ENCODE measurements around the gene GABARAP.
"Not testable (repeated sequence)": the region's sequence is repeated elsewhere in the genome, so short reads cannot be mapped to it uniquely, and the experiment has no call there.

Gene GABARAP

DNA sequence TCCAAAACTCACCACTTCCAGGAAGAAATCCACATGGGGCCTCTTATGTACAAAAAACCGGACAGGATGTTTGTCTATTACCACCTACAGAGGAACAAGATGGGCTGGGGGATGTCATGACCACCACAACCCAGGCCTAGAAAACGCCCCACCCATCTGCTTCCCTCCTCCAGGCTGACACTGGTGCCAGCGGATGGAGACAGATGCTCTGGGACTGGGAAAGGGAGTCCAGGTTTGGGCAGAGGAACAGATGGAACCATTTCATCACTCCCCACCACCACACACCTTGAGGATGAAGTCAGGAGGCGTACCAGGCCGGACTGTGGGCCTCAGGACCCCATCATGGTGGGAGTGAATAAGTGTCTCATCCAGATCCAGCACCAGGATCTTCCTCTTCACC is 4.5 kb upstream of the GABARAP start:
- no peak overlapping the region for H3K27ac ChIP-seq
- DNase-seq = no peak
- H3K27me3 ChIP-seq (replicated peaks) = no peaks in the 10 kb centered on the region
- in situ Hi-C loops (cut with HindIII; ENCODE audit: low pct_ligation_motif_present, low sequenced_read_pairs) = no loop called here
- peaks cover 32% of the 10 kb centered on the region for H3K36me3 ChIP-seq (replicated peaks)
- TF ChIP-seq, protein P1, sequence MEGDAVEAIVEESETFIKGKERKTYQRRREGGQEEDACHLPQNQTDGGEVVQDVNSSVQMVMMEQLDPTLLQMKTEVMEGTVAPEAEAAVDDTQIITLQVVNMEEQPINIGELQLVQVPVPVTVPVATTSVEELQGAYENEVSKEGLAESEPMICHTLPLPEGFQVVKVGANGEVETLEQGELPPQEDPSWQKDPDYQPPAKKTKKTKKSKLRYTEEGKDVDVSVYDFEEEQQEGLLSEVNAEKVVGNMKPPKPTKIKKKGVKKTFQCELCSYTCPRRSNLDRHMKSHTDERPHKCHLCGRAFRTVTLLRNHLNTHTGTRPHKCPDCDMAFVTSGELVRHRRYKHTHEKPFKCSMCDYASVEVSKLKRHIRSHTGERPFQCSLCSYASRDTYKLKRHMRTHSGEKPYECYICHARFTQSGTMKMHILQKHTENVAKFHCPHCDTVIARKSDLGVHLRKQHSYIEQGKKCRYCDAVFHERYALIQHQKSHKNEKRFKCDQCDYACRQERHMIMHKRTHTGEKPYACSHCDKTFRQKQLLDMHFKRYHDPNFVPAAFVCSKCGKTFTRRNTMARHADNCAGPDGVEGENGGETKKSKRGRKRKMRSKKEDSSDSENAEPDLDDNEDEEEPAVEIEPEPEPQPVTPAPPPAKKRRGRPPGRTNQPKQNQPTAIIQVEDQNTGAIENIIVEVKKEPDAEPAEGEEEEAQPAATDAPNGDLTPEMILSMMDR (IDR thresholded peaks at IDR 0.05; ENCODE audit: low read depth, low read length, missing control alignments) = no peak
- no peak overlapping the region for H3K4me3 ChIP-seq (ENCODE audit: low read depth, low read length)

DNA sequence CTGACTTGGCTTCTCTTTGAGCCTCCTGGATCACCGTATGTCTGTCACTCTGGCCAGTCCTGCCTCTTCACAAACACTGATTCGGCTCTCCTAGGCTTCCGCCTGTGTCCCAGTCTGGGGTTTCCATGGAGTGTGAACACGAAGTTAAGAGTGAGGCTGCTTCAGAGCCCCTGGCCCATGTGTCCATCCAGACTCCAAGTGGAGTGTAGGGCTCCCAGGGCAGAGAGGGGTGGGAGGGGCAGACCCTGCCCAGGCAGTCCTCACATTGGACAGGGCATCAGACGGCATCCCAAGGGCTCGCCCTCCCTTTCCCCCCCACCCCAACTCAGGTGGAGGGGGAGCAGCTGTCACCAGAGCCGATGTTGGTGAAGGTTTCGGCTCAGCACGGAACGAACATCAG is 1.6 kb upstream of the GABARAP start:
- H3K4me3 ChIP-seq (ENCODE audit: low read depth, low read length); DNase-seq; H3K27ac ChIP-seq; H3K27me3 ChIP-seq (replicated peaks); in situ Hi-C loops (cut with HindIII; ENCODE audit: low pct_ligation_motif_present, low sequenced_read_pairs): not testable (repeated sequence)
- peaks cover 44% of the 10 kb centered on the region for H3K36me3 ChIP-seq (replicated peaks)

DNA sequence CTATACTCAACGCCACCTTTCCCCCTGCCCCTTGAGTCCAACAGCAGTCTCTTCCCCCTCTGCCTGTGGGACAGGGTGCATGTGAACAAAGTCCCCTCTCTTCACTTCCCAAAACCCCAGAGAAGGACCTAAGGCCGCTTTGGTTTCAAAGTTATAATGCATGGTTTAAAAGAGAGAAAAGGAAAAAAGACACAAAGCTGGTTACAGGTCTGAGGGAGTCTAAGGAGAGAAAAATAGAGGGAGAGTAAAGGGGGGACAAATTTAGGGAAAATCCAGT is 1.1 kb upstream of the GABARAP start:
- H3K27ac ChIP-seq = peak overlapping the region; percentile 94
- TF ChIP-seq, protein P1 (IDR thresholded peaks at IDR 0.05; ENCODE audit: low read depth, low read length, missing control alignments) = no peak
- peak overlapping the region; percentile 96 for H3K4me3 ChIP-seq (ENCODE audit: low read depth, low read length)
- DNase-seq = no peak
- no peaks in the 10 kb centered on the region for H3K27me3 ChIP-seq (replicated peaks)
- in situ Hi-C loops (cut with HindIII; ENCODE audit: low pct_ligation_motif_present, low sequenced_read_pairs) = no loop called here
- peaks cover 44% of the 10 kb centered on the region for H3K36me3 ChIP-seq (replicated peaks)

DNA sequence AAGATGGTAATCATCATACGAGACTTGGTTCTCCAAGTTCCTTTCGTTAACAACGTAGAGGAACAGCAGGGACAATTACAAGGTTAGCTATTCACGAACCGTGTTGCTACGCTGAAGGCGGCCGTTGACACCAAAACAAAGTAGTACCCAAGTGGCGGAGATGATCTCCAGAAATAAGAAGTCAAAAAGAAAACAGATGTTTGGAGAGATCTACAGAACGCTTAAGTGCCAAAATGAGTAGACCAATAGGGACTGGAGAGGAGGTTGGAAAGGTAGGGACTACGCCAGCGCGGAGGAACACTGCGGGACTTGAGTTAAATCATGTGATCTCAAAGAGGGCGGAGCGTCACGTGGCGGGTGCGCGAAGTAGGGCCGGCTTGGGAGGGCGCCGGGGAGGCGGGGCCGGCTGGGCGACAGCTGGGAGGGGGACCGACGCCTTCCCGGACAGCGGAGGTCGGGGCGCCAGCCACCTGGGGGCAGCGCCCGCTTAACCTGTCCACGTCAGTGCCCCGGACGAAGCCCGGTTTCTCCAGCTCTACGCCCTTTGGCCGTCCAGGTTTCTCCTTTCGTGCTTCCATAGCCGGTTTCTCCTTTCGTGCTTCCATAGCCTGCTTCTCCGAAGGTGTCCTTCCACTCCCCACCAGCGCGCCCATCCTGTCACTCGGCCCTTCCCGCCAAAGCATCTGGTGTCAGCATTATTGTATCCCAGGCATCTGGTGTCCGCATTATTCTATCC is 636 bp upstream of the GABARAP start:
- Histone ChIP-seq H3K4me3 (ENCODE audit: low read depth, low read length) (peak overlapping the region; percentile 96), H3K27me3 (replicated peaks) (no peaks in the 10 kb centered on the region), H3K36me3 (replicated peaks) (peaks cover 44% of the 10 kb centered on the region), H3K27ac (peak overlapping the region; percentile 94)
- peak; percentile 94 for DNase-seq
- in situ Hi-C loops (cut with HindIII; ENCODE audit: low pct_ligation_motif_present, low sequenced_read_pairs) = no loop called here
- TF ChIP-seq, protein P1 (IDR thresholded peaks at IDR 0.05; ENCODE audit: low read depth, low read length, missing control alignments) = no peak

DNA sequence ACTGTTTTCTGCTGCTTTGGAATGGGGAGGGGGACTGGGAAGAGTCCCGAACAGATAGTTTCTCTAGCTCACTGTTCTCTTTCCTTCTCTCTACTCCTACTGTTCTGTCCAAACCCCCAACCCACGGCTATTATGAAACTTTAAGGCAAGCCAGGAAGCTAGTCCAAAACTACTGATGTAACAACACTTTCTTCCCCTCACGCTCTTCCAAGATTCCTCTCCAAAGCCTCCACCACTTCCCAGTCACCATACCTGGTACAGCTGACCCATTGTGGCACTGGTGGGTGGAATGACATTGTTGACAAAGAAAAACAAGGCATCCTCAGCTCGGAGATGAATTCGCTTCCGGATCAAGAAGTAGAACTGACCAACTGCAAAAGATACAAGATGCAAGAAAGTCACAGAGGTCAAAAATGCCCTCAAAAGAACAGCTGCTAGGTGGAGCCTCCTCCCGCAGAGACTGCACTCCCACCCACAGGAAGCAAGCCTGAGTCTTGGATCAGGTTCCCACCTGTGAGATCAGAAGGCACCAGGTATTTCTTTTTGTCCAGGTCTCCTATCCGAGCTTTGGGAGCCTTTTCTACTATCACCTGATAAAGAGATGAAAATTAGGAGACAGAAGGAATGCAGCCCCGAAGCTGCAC is 1.0 kb downstream of the GABARAP start:
- TF ChIP-seq, protein P1 (IDR thresholded peaks at IDR 0.05; ENCODE audit: low read depth, low read length, missing control alignments) = no peak
- H3K4me3 ChIP-seq (ENCODE audit: low read depth, low read length) = peak overlapping the region; percentile 96
- H3K27me3 ChIP-seq (replicated peaks) = no peaks in the 10 kb centered on the region
- DNase-seq = no peak
- in situ Hi-C loops (cut with HindIII; ENCODE audit: low pct_ligation_motif_present, low sequenced_read_pairs) = no loop called here
- H3K36me3 ChIP-seq (replicated peaks) = peaks cover 49% of the 10 kb centered on the region
- H3K27ac ChIP-seq = peak overlapping the region; percentile 94

DNA sequence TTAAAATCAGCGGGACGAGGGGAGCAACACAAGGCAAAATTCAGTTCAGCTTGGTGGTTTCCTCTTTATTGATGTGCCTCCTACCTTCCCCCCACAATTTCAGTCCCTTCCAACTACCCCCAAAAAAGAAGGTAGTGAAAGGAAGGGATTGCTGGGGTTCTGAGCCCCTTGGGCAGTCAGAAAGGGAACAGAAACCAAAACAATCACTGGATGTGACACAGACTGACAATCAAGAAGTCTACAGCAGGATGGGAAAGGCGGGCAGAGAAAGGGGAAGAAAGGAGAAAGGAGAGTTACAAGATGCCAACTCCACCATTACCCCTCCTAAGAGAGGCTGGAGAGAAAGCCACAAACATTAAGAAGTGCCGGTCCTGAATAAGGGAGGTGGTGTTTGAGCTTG is 1.9 kb downstream of the GABARAP start:
- TF ChIP-seq, protein P1 (IDR thresholded peaks at IDR 0.05; ENCODE audit: low read depth, low read length, missing control alignments) = no peak
- Histone ChIP-seq H3K4me3 (ENCODE audit: low read depth, low read length) (peak overlapping the region; percentile 96), H3K27me3 (replicated peaks) (no peaks in the 10 kb centered on the region), H3K27ac (no peak overlapping the region), H3K36me3 (replicated peaks) (peaks cover 48% of the 10 kb centered on the region)
- in situ Hi-C loops (cut with HindIII; ENCODE audit: low pct_ligation_motif_present, low sequenced_read_pairs) = no loop called here
- DNase-seq = no peak

Measured in brain microvascular endothelial cell (primary cell).